ENCODE data around the gene SPATS2. TPM values are rescaled to one million over a fixed set of nuclear protein-coding genes. Genes with fewer than 3 reads are reported as not detected.
A peak's percentile ranks its signal among the peaks of the same experiment; 100 is the strongest.

The SPATS2 gene
- total RNA-seq, 1 donor from 2014 or later = 46.3 TPM

DNA sequence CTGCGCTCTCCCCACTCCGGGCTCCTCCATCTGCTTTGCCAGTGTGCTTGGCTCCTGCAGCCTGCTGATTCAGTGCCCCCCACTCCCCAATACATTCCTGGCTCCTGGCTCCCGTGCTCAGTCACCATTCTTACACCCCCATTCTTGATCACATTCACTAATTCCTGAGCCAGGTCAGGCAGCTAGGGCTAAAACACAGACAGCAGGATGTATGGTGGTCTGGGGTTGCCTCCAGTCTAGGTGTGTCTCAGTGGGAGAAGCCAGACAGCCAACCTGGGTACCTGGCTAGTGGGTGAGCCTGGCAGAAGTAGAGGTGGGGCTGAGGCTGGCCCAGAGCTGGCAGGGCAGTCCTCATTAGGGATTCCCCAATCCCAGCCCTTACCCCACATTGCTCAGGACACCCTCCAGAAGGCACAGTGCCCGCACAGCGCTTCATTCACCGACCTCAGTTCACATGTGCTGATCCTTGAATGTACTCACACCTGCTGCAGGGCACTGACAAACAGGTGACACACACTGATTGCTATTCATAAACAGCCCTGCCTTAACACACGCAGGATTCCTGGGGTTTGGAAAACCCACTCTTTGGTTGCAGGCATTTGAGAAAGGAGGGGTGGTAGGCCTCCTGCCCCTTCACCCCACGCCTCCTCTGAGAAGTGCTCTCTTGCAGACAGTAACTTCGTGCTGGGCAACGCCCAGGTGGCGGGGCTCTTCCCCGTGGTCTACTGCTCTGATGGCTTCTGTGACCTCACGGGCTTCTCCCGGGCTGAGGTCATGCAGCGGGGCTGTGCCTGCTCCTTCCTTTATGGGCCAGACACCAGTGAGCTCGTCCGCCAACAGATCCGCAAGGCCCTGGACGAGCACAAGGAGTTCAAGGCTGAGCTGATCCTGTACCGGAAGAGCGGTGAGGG is 173.2 kb downstream of the SPATS2 start:
- H3K4me3 ChIP-seq (ENCODE audit: insufficient read depth, low read depth, low read length) = no peak overlapping the region
- peaks cover 13% of the 10 kb centered on the region for H3K4me1 ChIP-seq (ENCODE audit: insufficient read depth, low read length)
- H3K79me2 ChIP-seq (ENCODE audit: insufficient read depth, low read length) = no peaks in the 10 kb centered on the region
- H3K4me2 ChIP-seq (ENCODE audit: low read length) = no peak overlapping the region
- H4K20me1 ChIP-seq (ENCODE audit: insufficient read depth, low read length) = peaks cover 13% of the 10 kb centered on the region
- Mint-ChIP-seq H3K4me1 (ENCODE audit: low read depth, unreplicated experiment) (peaks cover 4% of the 10 kb centered on the region), H3K9me3 (ENCODE audit: unreplicated experiment) (peaks cover 3% of the 10 kb centered on the region), H3K36me3 (ENCODE audit: low read depth, unreplicated experiment) (peaks cover 2% of the 10 kb centered on the region), H3K27me3 (ENCODE audit: low read depth, unreplicated experiment) (peaks cover 77% of the 10 kb centered on the region), H3K27ac (ENCODE audit: unreplicated experiment) (no peak overlapping the region), H3K4me3 (ENCODE audit: unreplicated experiment) (no peak overlapping the region)
- TF ChIP-seq CTCF (IDR thresholded peaks at IDR 0.05; ENCODE audit: insufficient read depth, low read depth, low read length) = no peak
- no peak for TF ChIP-seq EZH2 (IDR thresholded peaks at IDR 0.05; ENCODE audit: insufficient read depth, low read length)
- DNase-seq (ENCODE audit: low read depth) (no peak), FAIRE-seq (no peak)
- no peaks in the 10 kb centered on the region for H3K9me3 ChIP-seq (ENCODE audit: insufficient read depth, low read depth, low read length)
- peaks cover 49% of the 10 kb centered on the region for H3K27me3 ChIP-seq (ENCODE audit: insufficient read depth, low read length)
- no peak overlapping the region for H3K9ac ChIP-seq (ENCODE audit: low read length)
- H2AFZ ChIP-seq (ENCODE audit: low read depth, low read length) = no peak overlapping the region
- no peaks in the 10 kb centered on the region for H3K36me3 ChIP-seq (ENCODE audit: insufficient read depth, low read length)
- no peak overlapping the region for H3K27ac ChIP-seq (ENCODE audit: low read depth, low read length)

GRCh38 chr12:49541140-49541861 is 174.0 kb downstream of the SPATS2 start:
- H3K4me1 Mint-ChIP-seq (ENCODE audit: low read depth, unreplicated experiment) = peaks cover 4% of the 10 kb centered on the region
- TF ChIP-seq CTCF (IDR thresholded peaks at IDR 0.05; ENCODE audit: insufficient read depth, low read depth, low read length) (no peak), EZH2 (IDR thresholded peaks at IDR 0.05; ENCODE audit: insufficient read depth, low read length) (no peak)
- peaks cover 2% of the 10 kb centered on the region for H3K36me3 Mint-ChIP-seq (ENCODE audit: low read depth, unreplicated experiment)
- Histone ChIP-seq H2AFZ (ENCODE audit: low read depth, low read length) (no peak overlapping the region), H3K27me3 (ENCODE audit: insufficient read depth, low read length) (peaks cover 54% of the 10 kb centered on the region), H3K9me3 (ENCODE audit: insufficient read depth, low read depth, low read length) (no peaks in the 10 kb centered on the region), H4K20me1 (ENCODE audit: insufficient read depth, low read length) (peaks cover 13% of the 10 kb centered on the region), H3K79me2 (ENCODE audit: insufficient read depth, low read length) (no peaks in the 10 kb centered on the region), H3K4me3 (ENCODE audit: insufficient read depth, low read depth, low read length) (no peak overlapping the region), H3K36me3 (ENCODE audit: insufficient read depth, low read length) (no peaks in the 10 kb centered on the region), H3K4me1 (ENCODE audit: insufficient read depth, low read length) (peaks cover 13% of the 10 kb centered on the region), H3K27ac (ENCODE audit: low read depth, low read length) (no peak overlapping the region), H3K4me2 (ENCODE audit: low read length) (no peak overlapping the region), H3K9ac (ENCODE audit: low read length) (no peak overlapping the region)
- DNase-seq (ENCODE audit: low read depth) = no peak
- peaks cover 3% of the 10 kb centered on the region for H3K9me3 Mint-ChIP-seq (ENCODE audit: unreplicated experiment)
- peak overlapping the region; percentile 2 for H3K27ac Mint-ChIP-seq (ENCODE audit: unreplicated experiment)
- peaks cover 79% of the 10 kb centered on the region for H3K27me3 Mint-ChIP-seq (ENCODE audit: low read depth, unreplicated experiment)
- no peak for FAIRE-seq
- H3K4me3 Mint-ChIP-seq (ENCODE audit: unreplicated experiment) = no peak overlapping the region
